Dedifferentiated amniotic fluid mesenchymal stem cell (primary cell): Measurements from ENCODE around the gene RORB.

ENCODE experiments used
- DNase-seq: peaks from one replicate; pipeline ENCODE4 v3.0.0-alpha.2; 2016; ENCODE audit errors: extremely low spot score

RORB gene

GRCh38 chr9:74719306-74719705 lies 222.2 kb downstream of the RORB start:
- no peak for DNase-seq

GRCh38 chr9:74721696-74722660 lies 224.8 kb downstream of the RORB start:
- peak; percentile 86 for DNase-seq

GRCh38 chr9:74724317-74724716 lies 227.2 kb downstream of the RORB start:
- no peak for DNase-seq

- DNase-seq: no peak
Observed at GRCh38 chr9:74726581-74726980, 229.4 kb downstream of the RORB start.

GRCh38 chr9:74728176-74728575 lies 231.0 kb downstream of the RORB start:
- no peak for DNase-seq

GRCh38 chr9:74729136-74729695 lies 232.1 kb downstream of the RORB start:
- no peak for DNase-seq

- no peak for DNase-seq
Observed at GRCh38 chr9:74735761-74736160, 238.6 kb downstream of the RORB start.

GRCh38 chr9:74736646-74737045 lies 239.5 kb downstream of the RORB start:
- DNase-seq: no peak

GRCh38 chr9:74742191-74742790 lies 245.2 kb downstream of the RORB start:
- no peak for DNase-seq
